IPS DF 6.9 (cell line): ENCODE data around the gene PTPN23.

Experiments used
- DNase-seq: peaks from one replicate; pipeline ENCODE4 v3.0.0-alpha.2; 2013; ENCODE audit warnings: low read depth, low spot score
- H3K27ac ChIP-seq: one replicate; pipeline ENCODE4 v1.5.1; 2013; ENCODE audit warnings: low read length, control low read depth
- H3K27me3 ChIP-seq: 2 replicates; pipeline ENCODE4 v1.6.1; 2013; ENCODE audit warnings: mild to moderate bottlenecking, low read length; ENCODE audit not compliant: control insufficient read depth, insufficient read depth
- H3K36me3 ChIP-seq: 2 replicates; pipeline ENCODE4 v1.6.1; 2013; ENCODE audit warnings: low read length; ENCODE audit not compliant: control insufficient read depth, insufficient read depth
- H3K4me1 ChIP-seq: 2 replicates; pipeline ENCODE4 v1.6.1; 2013; ENCODE audit warnings: low read length; ENCODE audit not compliant: control insufficient read depth, insufficient read depth
- H3K4me3 ChIP-seq: 2 replicates; pipeline ENCODE4 v1.5.1; 2013; ENCODE audit warnings: mild to moderate bottlenecking, low read length
- H3K9me3 ChIP-seq: 2 replicates; pipeline ENCODE4 v1.6.1; 2013; ENCODE audit warnings: low read length, inconsistent platforms; ENCODE audit not compliant: control insufficient read depth, insufficient read depth
- WGBS: extraction: QIAGEN DNeasy Blood & Tissue Kit; methylation state at CpG from one replicate; pipeline ENCODE4 v1.1.7; 2013; ENCODE audit warnings: mixed read lengths, missing lambda C conversion rate; ENCODE audit not compliant: insufficient read length, insufficient coverage; 5-methylcytosine and 5-hydroxymethylcytosine counted together

Gene PTPN23

GRCh38 chr3:47428662-47429061, 47.8 kb downstream of the PTPN23 start:
- H3K4me3 ChIP-seq: no peak overlapping the region
- peaks cover 15% of the 10 kb centered on the region; the same call in 1 of the 2 replicates for H3K36me3 ChIP-seq
- H3K27ac ChIP-seq: no peak overlapping the region
- no CpG with 5 or more reads among the region's 6 CpGs for WGBS
- no peak for DNase-seq
- no peaks in the 10 kb centered on the region for H3K27me3 ChIP-seq
- no peaks in the 10 kb centered on the region for H3K9me3 ChIP-seq
- H3K4me1 ChIP-seq: no peaks in the 10 kb centered on the region

GRCh38 chr3:47429476-47430270, 48.9 kb downstream of the PTPN23 start:
- Histone ChIP-seq H3K27ac (no peak overlapping the region), H3K36me3 (peaks cover 20% of the 10 kb centered on the region; the same call in 1 of the 2 replicates)
- WGBS: no CpG with 5 or more reads among the region's 9 CpGs

GRCh38 chr3:47430606-47431005, 49.8 kb downstream of the PTPN23 start:
- H3K36me3 ChIP-seq: peaks cover 20% of the 10 kb centered on the region; the same call in 1 of the 2 replicates
- no CpG with 5 or more reads among the region's 7 CpGs for WGBS
- H3K27ac ChIP-seq: no peak overlapping the region
- no peaks in the 10 kb centered on the region for H3K4me1 ChIP-seq
- H3K4me3 ChIP-seq: no peak overlapping the region
- no peaks in the 10 kb centered on the region for H3K9me3 ChIP-seq
- DNase-seq: no peak
- no peaks in the 10 kb centered on the region for H3K27me3 ChIP-seq

More at GRCh38 chr3:47429476-47430270, 48.9 kb downstream of the PTPN23 start:
- no peaks in the 10 kb centered on the region for H3K9me3 ChIP-seq
- H3K4me3 ChIP-seq: no peak overlapping the region
- H3K27me3 ChIP-seq: no peaks in the 10 kb centered on the region
- no peak for DNase-seq
- no peaks in the 10 kb centered on the region for H3K4me1 ChIP-seq

GRCh38 chr3:47431225-47431624, 50.4 kb downstream of the PTPN23 start:
- Histone ChIP-seq H3K36me3 (peaks cover 18% of the 10 kb centered on the region; the same call in 1 of the 2 replicates), H3K4me3 (no peak overlapping the region), H3K9me3 (no peaks in the 10 kb centered on the region), H3K4me1 (no peaks in the 10 kb centered on the region), H3K27ac (no peak overlapping the region), H3K27me3 (no peaks in the 10 kb centered on the region)
- WGBS: no CpG with 5 or more reads among the region's 3 CpGs
- no peak for DNase-seq

GRCh38 chr3:47432673-47433072, 51.9 kb downstream of the PTPN23 start:
- Histone ChIP-seq H3K36me3 (peaks cover 14% of the 10 kb centered on the region; the same call in 1 of the 2 replicates), H3K9me3 (no peaks in the 10 kb centered on the region), H3K27ac (no peak overlapping the region), H3K4me1 (no peaks in the 10 kb centered on the region), H3K4me3 (no peak overlapping the region), H3K27me3 (no peaks in the 10 kb centered on the region)
- DNase-seq: no peak
- no CpG with 5 or more reads among the region's 2 CpGs for WGBS

GRCh38 chr3:47433796-47434195, 53.0 kb downstream of the PTPN23 start:
- no peak overlapping the region for H3K27ac ChIP-seq

GRCh38 chr3:47434849-47435248, 54.0 kb downstream of the PTPN23 start:
- H3K4me1 ChIP-seq: no peaks in the 10 kb centered on the region
- H3K36me3 ChIP-seq: peaks cover 10% of the 10 kb centered on the region; the same call in 1 of the 2 replicates
- H3K9me3 ChIP-seq: no peaks in the 10 kb centered on the region
- no CpG with 5 or more reads among the region's 4 CpGs for WGBS
- no peak overlapping the region for H3K27ac ChIP-seq
- H3K27me3 ChIP-seq: no peaks in the 10 kb centered on the region
- H3K4me3 ChIP-seq: no peak overlapping the region
- no peak for DNase-seq

More at GRCh38 chr3:47433796-47434195, 53.0 kb downstream of the PTPN23 start:
- Histone ChIP-seq H3K36me3 (peaks cover 8% of the 10 kb centered on the region; the same call in 1 of the 2 replicates), H3K9me3 (no peaks in the 10 kb centered on the region), H3K4me1 (no peaks in the 10 kb centered on the region), H3K27me3 (no peaks in the 10 kb centered on the region), H3K4me3 (no peak overlapping the region)
- DNase-seq: no peak
- no CpG with 5 or more reads among the region's 3 CpGs for WGBS

GRCh38 chr3:47436180-47436579, 55.4 kb downstream of the PTPN23 start:
- H3K9me3 ChIP-seq: no peaks in the 10 kb centered on the region
- H3K36me3 ChIP-seq: peaks cover 10% of the 10 kb centered on the region; the same call in 1 of the 2 replicates
- no CpG with 5 or more reads among the region's 5 CpGs for WGBS
- no peaks in the 10 kb centered on the region for H3K4me1 ChIP-seq
- no peak for DNase-seq
- no peak overlapping the region for H3K4me3 ChIP-seq
- H3K27ac ChIP-seq: no peak overlapping the region
- no peaks in the 10 kb centered on the region for H3K27me3 ChIP-seq

- no peak overlapping the region for H3K4me3 ChIP-seq
- no peak for DNase-seq
- H3K9me3 ChIP-seq: no peaks in the 10 kb centered on the region
- no peak overlapping the region for H3K27ac ChIP-seq
- H3K4me1 ChIP-seq: peaks cover 2% of the 10 kb centered on the region; the same call in 1 of the 2 replicates
- H3K36me3 ChIP-seq: peaks cover 2% of the 10 kb centered on the region; the same call in 1 of the 2 replicates
- H3K27me3 ChIP-seq: no peaks in the 10 kb centered on the region
Measured at GRCh38 chr3:47440131-47440530, 59.3 kb downstream of the PTPN23 start.

GRCh38 chr3:47441796-47442551, 61.2 kb downstream of the PTPN23 start:
- peaks cover 2% of the 10 kb centered on the region; the same call in 1 of the 2 replicates for H3K4me1 ChIP-seq
- no CpG with 5 or more reads among the region's 4 CpGs for WGBS
- no peak for DNase-seq
- H3K27me3 ChIP-seq: no peaks in the 10 kb centered on the region
- no peak overlapping the region for H3K27ac ChIP-seq
- H3K36me3 ChIP-seq: peaks cover 2% of the 10 kb centered on the region; the same call in 1 of the 2 replicates
- H3K9me3 ChIP-seq: no peaks in the 10 kb centered on the region
- H3K4me3 ChIP-seq: no peak overlapping the region
